Smooth muscle cell (in vitro differentiated cells): ENCODE data around the gene ERMARD. TPM values are rescaled to one million over a fixed set of nuclear protein-coding genes. Genes with fewer than 3 reads are reported as not detected.

Experiments used
- DNase-seq: peaks from one replicate; lab custom pipeline; 2025; ENCODE audit not compliant: unreplicated experiment; lab: John Stamatoyannopoulos, UW
- H2AFZ ChIP-seq: fragments of 200-600 bp; sonication (generic); 2 replicates; pipeline ENCODE4 v1.6.0; 2016; ENCODE audit warnings: antibody characterized with exemption, low read depth, mild to moderate bottlenecking
- H3F3A ChIP-seq: fragments of 200-600 bp; sonication (generic); 2 replicates; pipeline ENCODE4 v1.6.0; 2017; ENCODE audit warnings: antibody characterized with exemption, low read depth
- H3K27ac ChIP-seq: fragments of 200-600 bp; sonication (generic); 2 replicates; pipeline ENCODE4 v1.5.1; 2016; ENCODE audit warnings: low read depth, mild to moderate bottlenecking
- H3K27me3 ChIP-seq: fragments of 200-600 bp; sonication (generic); 2 replicates; pipeline ENCODE4 v1.6.1; 2016; ENCODE audit warnings: low read depth, mild to moderate bottlenecking
- H3K36me3 ChIP-seq: fragments of 200-600 bp; sonication (generic); 2 replicates; pipeline ENCODE4 v1.5.1; 2016; ENCODE audit warnings: low read depth
- H3K4me1 ChIP-seq: fragments of 200-600 bp; sonication (generic); 2 replicates; pipeline ENCODE4 v1.5.1; 2016; ENCODE audit warnings: low read depth
- H3K4me2 ChIP-seq: fragments of 200-600 bp; sonication (generic); 2 replicates; pipeline ENCODE4 v1.6.0; 2016; ENCODE audit warnings: mild to moderate bottlenecking
- H3K4me3 ChIP-seq: fragments of 200-600 bp; sonication (generic); 2 replicates; pipeline ENCODE4 v1.5.1; 2016; ENCODE audit warnings: mild to moderate bottlenecking
- H3K79me2 ChIP-seq: fragments of 200-600 bp; sonication (generic); 2 replicates; pipeline ENCODE4 v1.6.0; 2016; ENCODE audit warnings: low read depth, mild to moderate bottlenecking
- H3K9ac ChIP-seq: fragments of 200-600 bp; sonication (generic); 2 replicates; pipeline ENCODE4 v1.6.0; 2016; ENCODE audit warnings: low read depth
- H3K9me3 ChIP-seq: fragments of 200-600 bp; sonication (generic); replicated peaks from 2 replicates; pipeline ENCODE4 v1.5.1; 2016; ENCODE audit warnings: low read depth
- H4K20me1 ChIP-seq: fragments of 200-600 bp; sonication (generic); 2 replicates; pipeline ENCODE4 v1.6.0; 2016; ENCODE audit warnings: low read depth
- WGBS: methylation state at CpG from one replicate; pipeline ENCODE4 v1.1.7; 2016; ENCODE audit warnings: low lambda C conversion rate; 5-methylcytosine and 5-hydroxymethylcytosine counted together
- polyA plus RNA-seq: library from polyadenylated mRNA; unstranded; fragments of >200 nt; fragmentation: Nextera tagmentation; extraction: Ambion mirVana; gene quantifications from 2 replicates; pipeline ENCODE4 v1.2.1, GENCODE V29; 2016
- total RNA-seq: library from RNA; depleted of rRNA; stranded (reverse); fragments of >200 nt; gene quantifications from 2 replicates; pipeline ENCODE4 v1.2.3, GENCODE V29; 2014
- TF ChIP-seq, protein P1 (sequence below): fragments of 200-600 bp; sonication (generic); IDR thresholded peaks from 2 replicates; pipeline ENCODE4 v1.5.1; 2017; ENCODE audit warnings: borderline replicate concordance, mild to moderate bottlenecking, antibody characterized with exemption; ENCODE audit not compliant: insufficient read depth, poor library complexity, severe bottlenecking

Gene ERMARD
- total and polyA plus RNA-seq, 2 experiments from 2014 or later, result 23.2 to 55.9 TPM

DNA sequence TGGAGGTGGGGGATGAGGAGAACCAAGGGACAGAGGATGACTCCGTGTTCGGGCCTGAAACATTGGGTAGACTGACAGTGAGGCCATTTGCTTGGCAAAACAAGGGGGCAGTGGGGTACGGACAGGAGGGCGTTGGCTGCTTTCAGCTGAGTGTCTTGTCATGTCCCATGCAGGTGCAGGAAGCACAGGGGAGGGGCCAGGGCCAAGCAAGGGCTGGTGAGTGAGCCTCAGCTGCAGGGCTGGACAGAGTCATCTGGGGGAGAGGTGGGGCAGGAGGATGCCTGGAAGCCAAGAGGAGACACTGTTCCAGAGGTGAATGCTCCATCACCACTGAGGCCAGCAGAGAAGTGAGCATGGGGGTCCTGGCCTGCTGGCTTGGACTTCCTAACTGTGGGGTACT, 78.4 kb downstream of the ERMARD start:
- Histone ChIP-seq H2AFZ (no peak overlapping the region), H3K4me2 (no peak overlapping the region), H3K9ac (no peak overlapping the region), H3K4me3 (no peak overlapping the region), H3K27ac (no peak overlapping the region), H3F3A (no peaks in the 10 kb centered on the region), H3K36me3 (no peaks in the 10 kb centered on the region), H3K79me2 (no peaks in the 10 kb centered on the region), H3K9me3 (no peaks in the 10 kb centered on the region), H3K27me3 (peaks cover 12% of the 10 kb centered on the region), H4K20me1 (no peaks in the 10 kb centered on the region), H3K4me1 (peaks cover 3% of the 10 kb centered on the region)
- TF ChIP-seq, protein P1, sequence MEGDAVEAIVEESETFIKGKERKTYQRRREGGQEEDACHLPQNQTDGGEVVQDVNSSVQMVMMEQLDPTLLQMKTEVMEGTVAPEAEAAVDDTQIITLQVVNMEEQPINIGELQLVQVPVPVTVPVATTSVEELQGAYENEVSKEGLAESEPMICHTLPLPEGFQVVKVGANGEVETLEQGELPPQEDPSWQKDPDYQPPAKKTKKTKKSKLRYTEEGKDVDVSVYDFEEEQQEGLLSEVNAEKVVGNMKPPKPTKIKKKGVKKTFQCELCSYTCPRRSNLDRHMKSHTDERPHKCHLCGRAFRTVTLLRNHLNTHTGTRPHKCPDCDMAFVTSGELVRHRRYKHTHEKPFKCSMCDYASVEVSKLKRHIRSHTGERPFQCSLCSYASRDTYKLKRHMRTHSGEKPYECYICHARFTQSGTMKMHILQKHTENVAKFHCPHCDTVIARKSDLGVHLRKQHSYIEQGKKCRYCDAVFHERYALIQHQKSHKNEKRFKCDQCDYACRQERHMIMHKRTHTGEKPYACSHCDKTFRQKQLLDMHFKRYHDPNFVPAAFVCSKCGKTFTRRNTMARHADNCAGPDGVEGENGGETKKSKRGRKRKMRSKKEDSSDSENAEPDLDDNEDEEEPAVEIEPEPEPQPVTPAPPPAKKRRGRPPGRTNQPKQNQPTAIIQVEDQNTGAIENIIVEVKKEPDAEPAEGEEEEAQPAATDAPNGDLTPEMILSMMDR, result no peak
- WGBS, result 94% methylated on average over 4 of the region's 4 CpGs
- DNase-seq, result no peak

DNA sequence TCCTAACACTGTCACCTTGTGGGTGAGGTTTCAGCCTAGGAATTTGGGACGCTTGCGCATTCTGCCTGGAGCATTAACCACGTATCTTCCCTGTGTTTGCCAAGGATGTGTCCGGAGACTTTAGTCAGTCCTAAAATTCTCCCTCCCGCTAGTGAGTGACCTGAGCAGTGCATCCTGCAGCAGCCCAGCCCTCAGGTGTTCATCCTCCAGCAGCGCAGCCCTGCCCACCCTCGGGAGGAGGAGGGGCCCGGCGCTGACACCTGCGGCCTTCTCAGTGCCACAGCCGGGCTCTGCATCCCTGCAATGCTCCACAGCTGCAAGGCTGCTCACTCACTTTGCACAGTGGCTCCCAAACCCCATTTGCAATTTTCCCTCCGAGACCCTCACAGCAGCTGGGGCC, 79.5 kb downstream of the ERMARD start:
- H3K9ac ChIP-seq, result no peak overlapping the region
- H3K36me3 ChIP-seq, result no peaks in the 10 kb centered on the region
- no peak overlapping the region for H3K4me3 ChIP-seq
- no peaks in the 10 kb centered on the region for H3F3A ChIP-seq
- H3K9me3 ChIP-seq, result no peaks in the 10 kb centered on the region
- no peak overlapping the region for H2AFZ ChIP-seq
- no peak overlapping the region for H3K27ac ChIP-seq
- peaks cover 13% of the 10 kb centered on the region for H3K27me3 ChIP-seq
- H4K20me1 ChIP-seq, result no peaks in the 10 kb centered on the region
- WGBS, result 89% methylated on average over 12 of the region's 12 CpGs
- no peak overlapping the region for H3K4me2 ChIP-seq
- TF ChIP-seq, protein P1, result no peak
- DNase-seq, result no peak
- H3K4me1 ChIP-seq, result peaks cover 3% of the 10 kb centered on the region
- no peaks in the 10 kb centered on the region for H3K79me2 ChIP-seq

Other genes with a start within 250 kb of the ERMARD start
- 34.2 and 47.0 TPM in 2 replicates for gene WDR27, start 49.6 kb upstream of the ERMARD start, total RNA-seq
- 26.0 and 45.0 TPM in 2 replicates for gene WDR27, start 49.6 kb upstream of the ERMARD start, polyA plus RNA-seq
- gene C6orf120, start 49.5 kb upstream of the ERMARD start, total RNA-seq, result 50.2 and 56.5 TPM in 2 replicates
- 26.6 and 30.2 TPM in 2 replicates for gene C6orf120, start 49.5 kb upstream of the ERMARD start, polyA plus RNA-seq
- gene PHF10, start 27.1 kb upstream of the ERMARD start, total RNA-seq, result 32.9 and 41.9 TPM in 2 replicates
- gene PHF10, start 27.1 kb upstream of the ERMARD start, polyA plus RNA-seq, result 21.6 and 22.0 TPM in 2 replicates
- 1.2 and 2.1 TPM in 2 replicates for gene DYNLT2, start 50 bp upstream of the ERMARD start, total RNA-seq
- 0.89 and 1.1 TPM in 2 replicates for gene DYNLT2, start 50 bp upstream of the ERMARD start, polyA plus RNA-seq